AG04450 (cell line): ENCODE measurements around the gene MRPL27. TPM values are rescaled to one million over a fixed set of nuclear protein-coding genes. Genes with fewer than 3 reads are reported as not detected.

ENCODE experiments used
- CTCF ChIA-PET: fragments of 300-600, 350-600 bp; formaldehyde crosslinking; extraction: SDS; loops from one replicate; lab custom pipeline; 2022; ENCODE audit warnings: antibody characterized with exemption, inconsistent platforms; lab: Charles Lee
- POLR2A ChIA-PET: fragments of 350-600 bp; formaldehyde crosslinking; extraction: SDS; loops from one replicate; lab custom pipeline; 2021; ENCODE audit warnings: antibody characterized with exemption, inconsistent platforms; lab: Yijun Ruan, JAX
- DNase-seq: peaks from one replicate; pipeline ENCODE4 v3.0.0-alpha.2; 2011; ENCODE audit warnings: low read depth, low spot score
- H3K27ac ChIP-seq: one replicate; pipeline ENCODE4 v1.5.1; 2012; ENCODE audit warnings: low read depth, low read length, control low read depth
- H3K27me3 ChIP-seq: one replicate; pipeline ENCODE4 v1.6.0; 2012; ENCODE audit warnings: low read length; ENCODE audit not compliant: control insufficient read depth, insufficient read depth
- H3K4me3 ChIP-seq: 2 replicates; pipeline ENCODE4 v1.5.1; 2011; ENCODE audit warnings: mild to moderate bottlenecking, low read depth, low read length, control low read depth
- H3K9me3 ChIP-seq: 2 replicates; pipeline ENCODE4 v1.5.1; 2012; ENCODE audit warnings: low read length; ENCODE audit not compliant: control insufficient read depth, insufficient read depth
- polyA plus RNA-seq: library from polyadenylated mRNA; depleted of rRNA; stranded (reverse); fragments of >200 nt; gene quantifications from 2 replicates; pipeline ENCODE4 v1.2.3, GENCODE V29; 2011
- TF ChIP-seq, protein P1 (sequence below): IDR thresholded peaks from 2 replicates; pipeline ENCODE4 v1.5.1; 2011; ENCODE audit warnings: low read depth, low read length, control low read depth, inconsistent platforms

Gene MRPL27
- polyA plus RNA-seq, 1 experiment = 106 TPM

DNA sequence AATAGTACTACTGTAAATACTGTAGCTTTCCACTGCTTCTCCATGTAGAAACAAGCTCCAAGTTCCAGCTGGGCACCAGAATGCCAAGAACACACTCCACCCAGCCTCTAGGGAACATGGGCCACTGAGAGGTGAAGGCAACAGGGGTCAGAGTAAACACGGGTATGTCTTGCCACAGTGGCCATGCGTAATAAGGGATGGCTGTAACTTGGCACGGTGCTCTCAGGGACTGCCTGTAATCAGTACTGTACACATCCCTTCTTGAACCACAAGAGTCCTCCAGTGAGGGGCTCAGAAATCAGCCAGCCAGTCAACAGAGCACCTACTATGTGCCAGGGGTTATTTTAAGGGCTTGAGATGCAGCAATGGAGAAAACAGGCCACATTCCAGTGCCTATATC, 13.5 kb upstream of the MRPL27 start:
- DNase-seq = no peak
- Histone ChIP-seq H3K4me3 (no peak overlapping the region), H3K9me3 (no peaks in the 10 kb centered on the region), H3K27ac (no peak overlapping the region), H3K27me3 (no peaks in the 10 kb centered on the region)
- POLR2A ChIA-PET = interaction anchor here (2.0 kb wide), 1 partner anchor 10 kb away, joined by 9 read pairs; the partner anchor contains the start of gene LRRC59
- TF ChIP-seq, protein P1, sequence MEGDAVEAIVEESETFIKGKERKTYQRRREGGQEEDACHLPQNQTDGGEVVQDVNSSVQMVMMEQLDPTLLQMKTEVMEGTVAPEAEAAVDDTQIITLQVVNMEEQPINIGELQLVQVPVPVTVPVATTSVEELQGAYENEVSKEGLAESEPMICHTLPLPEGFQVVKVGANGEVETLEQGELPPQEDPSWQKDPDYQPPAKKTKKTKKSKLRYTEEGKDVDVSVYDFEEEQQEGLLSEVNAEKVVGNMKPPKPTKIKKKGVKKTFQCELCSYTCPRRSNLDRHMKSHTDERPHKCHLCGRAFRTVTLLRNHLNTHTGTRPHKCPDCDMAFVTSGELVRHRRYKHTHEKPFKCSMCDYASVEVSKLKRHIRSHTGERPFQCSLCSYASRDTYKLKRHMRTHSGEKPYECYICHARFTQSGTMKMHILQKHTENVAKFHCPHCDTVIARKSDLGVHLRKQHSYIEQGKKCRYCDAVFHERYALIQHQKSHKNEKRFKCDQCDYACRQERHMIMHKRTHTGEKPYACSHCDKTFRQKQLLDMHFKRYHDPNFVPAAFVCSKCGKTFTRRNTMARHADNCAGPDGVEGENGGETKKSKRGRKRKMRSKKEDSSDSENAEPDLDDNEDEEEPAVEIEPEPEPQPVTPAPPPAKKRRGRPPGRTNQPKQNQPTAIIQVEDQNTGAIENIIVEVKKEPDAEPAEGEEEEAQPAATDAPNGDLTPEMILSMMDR = no peak
- CTCF ChIA-PET = interaction anchor here (2.3 kb wide), 1 partner anchor 11 kb away, joined by 13 read pairs; the partner anchor contains the start of gene LRRC59

GRCh38 chr17:50382931-50383330, 9.9 kb upstream of the MRPL27 start:
- ChIA-PET POLR2A (no interaction called here), CTCF (interaction anchor here (2.1 kb wide), 1 partner anchor 21 kb away, joined by 9 read pairs; no protein-coding TSS in a partner anchor)
- H3K27ac ChIP-seq = no peak overlapping the region
- no peaks in the 10 kb centered on the region for H3K9me3 ChIP-seq
- TF ChIP-seq, protein P1 = no peak
- no peaks in the 10 kb centered on the region for H3K27me3 ChIP-seq
- no peak overlapping the region for H3K4me3 ChIP-seq
- DNase-seq = no peak

GRCh38 chr17:50381920-50382319, 8.9 kb upstream of the MRPL27 start:
- DNase-seq = no peak
- CTCF ChIA-PET = interaction anchor here (0.9 to 2.1 kb wide), 2 partner anchors 15 to 20 kb away, joined by 3 to 9 read pairs; partner anchors contain the start of gene LRRC59
- TF ChIP-seq, protein P1 = no peak
- POLR2A ChIA-PET = interaction anchor here (0.8 to 1.6 kb wide), 2 partner anchors 8 to 16 kb away, joined by 4 to 10 read pairs; partner anchors contain the start of gene LRRC59
- H3K4me3 ChIP-seq = no peak overlapping the region
- H3K27ac ChIP-seq = no peak overlapping the region
- no peaks in the 10 kb centered on the region for H3K27me3 ChIP-seq
- H3K9me3 ChIP-seq = no peaks in the 10 kb centered on the region

DNA sequence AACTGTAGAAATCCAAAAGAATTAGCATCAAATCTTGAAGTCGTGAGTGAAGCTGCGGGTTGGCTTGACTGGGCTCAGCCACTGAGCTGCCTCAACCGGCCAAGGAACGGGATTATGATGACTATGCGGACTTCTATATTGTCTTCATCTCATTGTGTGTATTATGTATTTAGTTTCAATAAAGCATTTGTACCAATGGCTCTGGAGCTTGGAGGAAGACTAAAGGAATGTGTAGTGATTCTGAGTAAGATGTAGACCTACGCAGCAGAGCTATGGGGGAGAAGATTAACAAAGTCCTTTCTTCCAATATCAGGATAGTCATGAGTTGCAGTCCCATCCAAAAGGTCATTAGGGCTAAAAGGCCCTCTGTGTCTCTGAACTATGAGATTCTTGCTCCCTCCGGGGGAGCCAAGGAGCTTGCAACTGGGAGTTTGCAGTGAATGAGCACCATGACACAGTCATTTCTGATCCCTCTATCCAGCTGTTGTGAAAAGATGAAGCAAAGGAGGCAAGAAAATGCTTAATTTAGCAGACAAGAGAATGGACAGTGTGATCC, 8.4 kb upstream of the MRPL27 start:
- Histone ChIP-seq H3K27ac (no peak overlapping the region), H3K27me3 (no peaks in the 10 kb centered on the region), H3K9me3 (no peaks in the 10 kb centered on the region), H3K4me3 (no peak overlapping the region)
- ChIA-PET CTCF (interaction anchor here (0.9 to 2.1 kb wide), 2 partner anchors 16 to 20 kb away, joined by 3 to 9 read pairs; partner anchors contain the start of gene LRRC59), POLR2A (interaction anchor here (0.8 to 1.6 kb wide), 2 partner anchors 9 to 16 kb away, joined by 4 to 10 read pairs; partner anchors contain the start of gene LRRC59)
- DNase-seq = no peak
- TF ChIP-seq, protein P1 = no peak
